GM12874 (cell line): ENCODE measurements around the gene CYP2W1.

Experiments used
- TF ChIP-seq, protein P1 (sequence below): IDR thresholded peaks from 2 replicates; pipeline ENCODE4 v1.5.1; 2011; ENCODE audit warnings: low read depth, mild to moderate bottlenecking, control low read depth, low read length, moderate library complexity; ENCODE audit not compliant: insufficient read depth

The CYP2W1 gene

DNA sequence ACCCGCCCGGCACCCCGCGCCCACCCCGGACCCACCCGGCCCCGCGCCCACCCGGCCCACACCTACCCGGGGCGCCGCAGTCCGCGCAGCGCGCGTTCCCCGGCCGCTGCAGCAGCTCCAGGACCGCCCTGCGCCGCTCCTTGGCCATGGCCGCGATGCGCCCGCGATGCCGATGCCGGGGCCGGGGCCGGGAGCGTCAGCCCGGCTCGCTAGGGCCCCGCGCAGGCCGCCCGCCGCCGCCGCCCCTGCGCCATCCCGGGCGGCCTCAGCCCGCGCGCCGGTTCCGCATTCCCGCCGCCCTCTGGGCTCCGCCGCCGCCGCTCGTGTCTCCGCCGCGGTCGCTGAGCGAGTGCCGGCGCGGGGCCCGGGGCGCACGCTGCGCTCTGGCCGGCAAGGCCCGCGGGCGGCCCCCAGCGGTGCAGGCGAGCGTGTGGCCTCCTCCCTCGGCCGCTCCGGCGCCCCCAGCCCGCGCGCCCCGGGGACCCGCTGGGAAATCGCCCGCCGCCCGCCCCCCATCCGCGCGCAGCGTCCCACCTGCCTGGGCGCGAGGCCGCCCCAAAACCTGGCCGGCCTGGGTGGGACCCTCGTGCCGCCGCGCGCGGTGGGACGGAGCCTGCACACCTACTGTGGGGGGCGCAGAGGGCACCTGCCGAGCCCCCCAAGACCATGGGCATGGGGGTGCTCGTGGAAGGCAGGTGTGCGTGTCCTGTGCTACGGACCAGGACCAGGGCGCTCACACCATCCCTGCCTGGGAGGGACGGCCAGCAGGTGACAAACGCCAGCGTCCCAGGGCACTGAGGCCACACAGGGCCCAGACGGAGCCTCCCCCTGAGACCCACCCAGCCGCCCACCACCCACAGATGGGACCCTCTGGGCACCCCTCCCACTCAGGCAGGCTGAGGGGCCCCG lies 28.4 kb upstream of the CYP2W1 start, which contains the start of gene ADAP1:
Gene ADAP1 (minus strand): TSS at position 351 of the 909 bp plus-strand sequence. CDS start 203 bp downstream, at position 148.
- TF ChIP-seq, protein P1, sequence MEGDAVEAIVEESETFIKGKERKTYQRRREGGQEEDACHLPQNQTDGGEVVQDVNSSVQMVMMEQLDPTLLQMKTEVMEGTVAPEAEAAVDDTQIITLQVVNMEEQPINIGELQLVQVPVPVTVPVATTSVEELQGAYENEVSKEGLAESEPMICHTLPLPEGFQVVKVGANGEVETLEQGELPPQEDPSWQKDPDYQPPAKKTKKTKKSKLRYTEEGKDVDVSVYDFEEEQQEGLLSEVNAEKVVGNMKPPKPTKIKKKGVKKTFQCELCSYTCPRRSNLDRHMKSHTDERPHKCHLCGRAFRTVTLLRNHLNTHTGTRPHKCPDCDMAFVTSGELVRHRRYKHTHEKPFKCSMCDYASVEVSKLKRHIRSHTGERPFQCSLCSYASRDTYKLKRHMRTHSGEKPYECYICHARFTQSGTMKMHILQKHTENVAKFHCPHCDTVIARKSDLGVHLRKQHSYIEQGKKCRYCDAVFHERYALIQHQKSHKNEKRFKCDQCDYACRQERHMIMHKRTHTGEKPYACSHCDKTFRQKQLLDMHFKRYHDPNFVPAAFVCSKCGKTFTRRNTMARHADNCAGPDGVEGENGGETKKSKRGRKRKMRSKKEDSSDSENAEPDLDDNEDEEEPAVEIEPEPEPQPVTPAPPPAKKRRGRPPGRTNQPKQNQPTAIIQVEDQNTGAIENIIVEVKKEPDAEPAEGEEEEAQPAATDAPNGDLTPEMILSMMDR = peak; percentile 49

DNA sequence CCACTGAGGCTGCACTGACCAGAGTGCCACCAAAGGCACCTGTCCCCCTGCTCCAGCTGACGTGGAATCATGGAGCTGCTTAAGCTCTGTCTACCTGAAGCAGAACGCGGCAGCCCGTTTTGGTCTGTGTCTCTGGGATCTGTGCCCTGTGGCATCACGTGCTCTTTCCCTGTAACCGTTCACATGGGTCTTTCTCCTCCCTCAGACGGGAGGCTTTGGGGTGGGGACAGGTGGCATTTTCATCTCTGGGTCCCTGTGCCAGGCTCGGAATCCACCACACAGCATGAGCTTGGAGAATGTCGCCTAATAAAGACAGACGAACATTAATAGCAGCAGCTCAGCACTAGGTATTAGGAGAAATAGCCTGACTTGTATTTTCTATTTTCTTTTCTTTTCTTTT lies 26.9 kb upstream of the CYP2W1 start:
- TF ChIP-seq, protein P1 = no peak

DNA sequence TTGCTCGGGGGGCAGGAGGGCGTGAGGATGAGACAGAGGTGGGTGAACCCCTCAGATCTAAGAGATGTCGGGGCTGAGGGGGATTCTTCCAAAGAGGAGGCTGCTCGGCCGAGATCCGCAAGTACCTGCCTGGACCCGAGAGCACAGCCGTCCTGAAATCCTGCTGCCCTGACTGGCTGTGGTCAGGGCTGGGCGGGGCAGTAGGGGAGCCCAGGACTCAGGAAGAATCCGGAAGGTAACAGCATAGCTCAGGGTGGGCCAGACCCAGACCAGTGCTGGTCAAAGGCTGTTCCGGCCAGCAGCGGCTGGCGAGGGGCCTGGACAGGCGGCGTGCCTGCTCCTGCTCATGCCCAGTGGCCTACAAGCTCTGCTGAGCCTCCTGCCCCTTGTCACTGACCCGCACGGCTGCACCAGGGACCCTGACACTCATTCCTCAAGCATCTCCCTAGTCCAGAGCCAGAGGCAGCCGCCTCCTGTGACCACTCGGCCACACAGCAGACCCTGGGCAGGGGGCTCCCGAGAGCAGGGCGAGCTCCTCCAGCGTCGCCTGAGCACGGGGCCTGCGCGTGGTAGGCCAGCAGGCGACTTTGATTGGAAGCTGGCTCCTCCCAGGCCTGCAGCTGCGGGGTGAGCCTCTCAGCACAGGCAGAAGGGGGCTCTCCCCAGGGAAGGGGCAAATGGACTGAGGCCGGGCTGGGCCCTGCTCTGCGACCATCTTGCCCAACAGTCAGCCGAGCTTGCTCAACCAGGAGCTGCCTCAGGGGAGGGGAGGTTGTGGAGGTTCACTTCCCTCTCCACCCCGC lies 25.4 kb upstream of the CYP2W1 start:
- TF ChIP-seq, protein P1 = no peak

DNA sequence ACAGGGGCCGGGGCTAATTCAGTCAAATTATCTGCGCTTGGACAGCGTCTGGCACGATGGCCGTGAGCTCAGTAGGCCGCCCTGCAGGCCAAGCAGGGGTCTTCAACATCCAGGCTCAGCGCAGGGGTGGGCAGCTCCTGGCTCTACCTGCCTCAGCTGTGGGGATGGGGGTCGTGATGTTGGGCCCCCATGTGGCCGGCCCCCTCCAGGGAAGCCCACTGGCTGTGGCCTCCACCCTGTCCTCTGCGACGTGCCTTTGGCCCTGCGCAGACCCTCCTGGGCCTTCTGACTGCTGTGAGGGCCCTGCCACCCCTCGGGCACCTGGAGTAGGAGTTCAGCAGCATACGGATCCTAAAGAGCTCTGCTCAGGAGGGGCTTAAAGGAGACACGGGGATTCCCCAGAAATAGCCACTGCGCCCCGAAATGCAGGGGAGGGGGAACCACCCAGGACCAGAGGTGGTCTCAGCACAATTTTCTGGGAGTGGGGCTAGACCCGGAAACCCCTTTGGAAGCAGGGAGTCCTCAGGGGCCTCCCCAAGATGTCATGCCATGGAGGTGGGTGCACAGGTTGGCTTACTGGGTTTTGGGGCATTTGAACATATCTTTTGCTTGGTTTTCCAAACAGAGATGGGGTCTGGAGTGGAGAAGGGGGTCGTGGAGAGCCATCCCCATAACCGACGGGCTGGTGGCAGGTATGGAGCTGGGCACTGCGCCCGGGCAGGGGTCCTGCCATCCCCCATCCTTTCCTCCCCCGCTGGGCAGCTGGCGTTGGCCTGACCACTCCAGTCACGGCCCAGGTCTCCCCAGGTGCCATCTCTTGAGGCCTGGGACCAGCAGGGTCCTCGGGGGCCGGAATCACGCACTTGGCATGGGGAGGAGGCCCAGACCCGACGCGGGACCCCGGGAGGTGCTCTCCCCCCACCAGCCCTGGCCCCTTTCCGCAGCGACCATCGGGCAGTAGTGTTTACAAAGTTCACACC lies 24.5 kb upstream of the CYP2W1 start:
- TF ChIP-seq, protein P1 = no peak

DNA sequence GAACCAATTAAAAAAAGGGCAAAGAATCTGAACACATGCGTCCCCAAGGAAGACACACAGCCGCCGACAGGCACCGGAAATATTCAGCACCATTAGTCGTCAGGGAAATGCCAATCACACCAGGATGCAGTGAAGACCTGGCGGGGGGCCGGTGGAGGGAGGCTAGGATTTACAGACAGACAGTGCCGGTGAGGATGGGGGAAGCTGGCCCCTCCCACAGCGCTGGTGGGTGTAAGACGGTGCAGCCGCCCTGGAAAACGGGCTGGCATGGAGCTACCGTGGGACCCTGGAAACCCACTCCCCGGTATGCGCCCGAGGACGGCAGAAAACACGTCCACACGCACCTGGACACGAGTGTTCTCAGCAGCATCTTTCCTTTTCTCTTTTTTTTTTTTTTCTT lies 23.7 kb upstream of the CYP2W1 start:
- TF ChIP-seq, protein P1 = no peak

DNA sequence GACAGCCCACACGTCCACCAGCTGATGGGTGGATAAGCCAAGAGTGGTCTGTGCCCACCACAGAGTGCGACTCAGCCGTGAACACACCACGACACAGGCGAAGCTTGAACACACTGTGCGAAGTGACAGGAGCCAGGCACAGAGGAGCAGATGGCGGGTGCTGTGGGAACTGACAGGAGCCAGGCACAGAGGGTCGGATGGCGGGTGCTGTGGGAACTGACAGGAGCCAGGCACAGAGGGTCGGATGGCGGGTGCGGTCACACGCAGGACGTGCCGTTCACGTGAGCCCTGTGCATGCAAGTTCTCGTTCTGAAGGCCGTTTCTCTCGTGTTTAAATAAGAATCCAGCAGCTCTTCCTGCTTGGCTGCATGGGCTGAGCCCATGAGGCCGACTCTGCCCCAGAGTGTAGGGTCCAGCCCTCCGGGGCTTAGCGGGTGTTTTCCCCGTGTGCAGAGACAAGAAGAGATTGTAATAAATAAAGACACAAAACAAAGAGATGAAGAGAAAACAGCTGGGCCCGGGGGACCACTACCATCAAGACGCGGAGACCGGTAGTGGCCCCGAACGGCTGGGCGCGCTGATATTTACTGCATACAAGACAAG lies 22.6 kb upstream of the CYP2W1 start:
- TF ChIP-seq, protein P1 = no peak
